ENCODE results near the gene TAF12.
"Not testable (repeated sequence)": the region's sequence is repeated elsewhere in the genome, so short reads cannot be mapped to it uniquely, and the experiment has no call there.

TAF12 gene

DNA sequence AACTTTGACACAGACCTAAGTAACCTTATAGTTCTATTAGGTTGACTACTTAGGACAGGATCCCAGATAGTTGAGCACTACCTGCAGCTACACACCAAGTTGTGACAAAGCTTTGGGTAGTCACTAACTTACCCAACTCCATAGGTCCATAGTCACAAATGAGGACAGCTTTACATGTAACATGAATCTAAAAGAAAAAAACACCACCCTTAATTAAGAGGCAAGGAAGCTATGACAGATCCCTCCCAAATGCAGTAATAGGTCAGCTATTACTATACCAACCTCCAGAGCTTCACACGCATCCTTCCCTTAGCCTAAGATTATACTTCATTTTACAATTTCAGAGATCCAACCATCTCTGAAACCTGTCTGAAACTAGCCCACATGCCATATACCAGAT, 63.5 kb downstream of the TAF12 start:
- H3K36me3 ChIP-seq (ENCODE audit: control insufficient read depth, insufficient read depth, low read length, severe bottlenecking), result peaks cover 42% of the 10 kb centered on the region
- no peak for DNase-seq (ENCODE audit: low read depth)
- H3K9ac ChIP-seq (ENCODE audit: low read length), result peak overlapping the region; percentile 95
- H3K27me3 ChIP-seq (replicated peaks; ENCODE audit: control insufficient read depth, insufficient read depth, low read length), result no peaks in the 10 kb centered on the region
- no peaks in the 10 kb centered on the region for H3K9me3 ChIP-seq (ENCODE audit: control insufficient read depth, low read length)
- H3K4me1 ChIP-seq (ENCODE audit: control insufficient read depth, insufficient read depth, low read length), result peaks cover 23% of the 10 kb centered on the region
- peak overlapping the region; percentile 94 for H3K4me3 ChIP-seq (ENCODE audit: low read length)

DNA sequence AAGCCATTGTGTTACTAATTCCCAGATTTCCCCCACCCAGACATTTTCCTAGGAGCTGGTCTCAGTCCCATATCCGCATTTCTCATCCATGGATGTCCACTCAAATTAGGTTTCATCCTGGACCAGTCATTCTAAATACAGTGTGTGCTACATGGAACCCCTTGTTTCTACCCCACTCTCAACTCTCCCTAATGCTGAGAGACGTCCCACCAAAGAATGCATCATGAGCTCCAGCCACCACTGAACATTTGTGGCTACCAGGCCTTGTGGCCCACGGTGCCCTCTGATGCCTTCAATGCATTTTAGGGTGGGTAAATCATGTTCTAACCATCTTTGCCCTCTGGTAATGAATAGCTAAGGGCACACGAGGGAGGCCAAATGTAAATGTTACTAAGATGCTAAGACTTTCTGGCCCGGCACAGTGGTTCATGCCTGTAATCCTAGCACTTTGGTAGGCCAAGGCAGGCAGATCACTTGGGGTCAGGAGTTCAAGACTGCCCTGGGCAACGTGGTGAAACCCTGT, 64.1 kb downstream of the TAF12 start:
- Histone ChIP-seq H3K4me1 (ENCODE audit: control insufficient read depth, insufficient read depth, low read length) (peaks cover 23% of the 10 kb centered on the region), H3K4me3 (ENCODE audit: low read length) (no peak overlapping the region), H3K9me3 (ENCODE audit: control insufficient read depth, low read length) (no peaks in the 10 kb centered on the region), H3K36me3 (ENCODE audit: control insufficient read depth, insufficient read depth, low read length, severe bottlenecking) (peaks cover 47% of the 10 kb centered on the region), H3K27me3 (replicated peaks; ENCODE audit: control insufficient read depth, insufficient read depth, low read length) (no peaks in the 10 kb centered on the region), H3K9ac (ENCODE audit: low read length) (peak overlapping the region; percentile 5)
- no peak for DNase-seq (ENCODE audit: low read depth)

DNA sequence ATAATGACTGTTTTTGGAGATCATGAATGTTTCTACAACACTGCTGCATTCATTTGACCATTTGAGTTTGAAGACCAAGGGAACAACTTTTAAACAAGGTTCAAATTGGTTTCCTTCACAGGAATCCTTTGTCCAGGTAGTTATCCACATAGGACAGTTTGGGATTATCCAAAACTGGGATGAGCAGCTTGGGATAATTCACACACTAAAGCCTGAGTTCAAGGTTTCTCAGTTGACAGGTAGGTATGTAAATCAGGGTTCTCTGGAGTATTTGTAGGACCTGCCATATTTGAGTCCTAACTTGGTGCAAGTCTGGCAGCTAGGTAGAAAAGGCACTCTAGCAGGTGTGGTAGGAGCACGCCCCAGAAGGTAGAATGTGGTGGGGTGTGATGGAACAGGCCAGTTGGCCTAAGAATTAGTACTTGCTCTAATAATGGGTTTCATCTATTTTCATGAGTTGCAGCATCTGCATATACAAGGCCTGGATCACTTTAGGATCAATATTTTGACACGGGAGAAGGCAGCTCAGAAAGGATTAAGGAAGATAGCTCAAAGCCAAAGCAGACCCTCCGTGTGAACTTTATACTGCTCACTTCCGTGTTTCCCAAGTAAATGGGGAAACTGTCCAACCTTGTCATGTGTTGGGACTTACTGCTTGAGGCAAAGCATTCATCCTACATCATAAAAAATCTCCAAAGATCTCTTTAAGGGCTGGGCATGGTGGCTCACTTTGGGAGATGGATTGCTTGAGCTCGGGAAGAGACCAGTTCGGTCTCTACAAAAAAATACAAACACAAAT, 64.9 kb downstream of the TAF12 start:
- Histone ChIP-seq H3K27me3 (replicated peaks; ENCODE audit: control insufficient read depth, insufficient read depth, low read length) (no peaks in the 10 kb centered on the region), H3K9ac (ENCODE audit: low read length) (no peak overlapping the region), H3K4me1 (ENCODE audit: control insufficient read depth, insufficient read depth, low read length) (peaks cover 23% of the 10 kb centered on the region), H3K36me3 (ENCODE audit: control insufficient read depth, insufficient read depth, low read length, severe bottlenecking) (peaks cover 53% of the 10 kb centered on the region), H3K4me3 (ENCODE audit: low read length) (no peak overlapping the region), H3K9me3 (ENCODE audit: control insufficient read depth, low read length) (no peaks in the 10 kb centered on the region)
- DNase-seq (ENCODE audit: low read depth), result no peak

DNA sequence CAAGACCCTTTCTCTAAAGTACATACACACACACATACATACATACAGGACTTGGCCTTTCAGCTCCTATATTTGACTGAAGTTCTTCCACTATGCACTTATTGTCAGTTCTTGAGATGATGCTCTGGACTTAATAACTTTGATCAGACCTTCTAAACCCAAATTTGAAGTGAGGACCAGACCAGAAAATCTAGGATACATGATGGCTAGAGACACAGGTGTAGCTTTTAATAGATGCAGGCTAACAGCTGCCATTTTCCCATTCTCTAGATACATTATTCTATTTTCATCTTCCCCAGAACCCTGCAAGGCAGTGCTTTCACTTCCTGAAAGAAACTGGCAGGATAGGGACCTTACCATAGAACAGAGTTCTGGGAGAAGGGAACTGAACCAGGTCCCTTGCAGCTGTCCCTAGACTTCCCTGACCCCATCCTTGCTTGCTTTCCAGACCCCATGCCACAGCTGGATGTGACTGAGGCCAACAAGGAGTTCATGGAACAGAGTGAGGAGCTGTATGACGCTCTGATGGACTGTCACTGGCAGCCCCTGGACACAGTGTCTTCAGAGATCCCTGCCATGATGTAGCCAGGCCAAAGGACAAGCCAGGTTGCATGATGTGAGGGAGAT, 65.7 kb downstream of the TAF12 start:
- Histone ChIP-seq H3K9ac (ENCODE audit: low read length) (no peak overlapping the region), H3K36me3 (ENCODE audit: control insufficient read depth, insufficient read depth, low read length, severe bottlenecking) (peaks cover 53% of the 10 kb centered on the region), H3K9me3 (ENCODE audit: control insufficient read depth, low read length) (no peaks in the 10 kb centered on the region), H3K27me3 (replicated peaks; ENCODE audit: control insufficient read depth, insufficient read depth, low read length) (no peaks in the 10 kb centered on the region), H3K4me3 (ENCODE audit: low read length) (no peak overlapping the region), H3K4me1 (ENCODE audit: control insufficient read depth, insufficient read depth, low read length) (peaks cover 22% of the 10 kb centered on the region)
- DNase-seq (ENCODE audit: low read depth), result no peak

DNA sequence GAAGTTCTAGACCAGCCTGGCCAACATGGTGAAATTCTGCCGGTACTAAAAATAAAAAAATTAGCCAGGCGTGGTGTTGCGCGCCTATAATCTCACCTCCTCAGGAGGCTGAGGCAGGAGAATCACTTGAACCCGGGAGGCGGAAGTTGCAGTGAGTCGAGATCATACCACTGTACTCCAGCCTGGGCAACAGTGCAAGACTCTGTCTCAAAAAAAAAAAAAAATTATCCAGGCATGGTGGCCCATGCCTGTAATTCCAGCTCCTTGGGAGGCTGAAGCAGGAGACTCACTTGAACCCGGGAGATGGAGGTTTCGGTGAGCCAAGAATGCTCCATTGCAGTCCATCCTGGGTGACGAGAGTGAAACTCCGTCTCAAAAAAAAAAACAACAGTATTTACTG, 69.3 kb downstream of the TAF12 start:
- Histone ChIP-seq H3K9me3 (ENCODE audit: control insufficient read depth, low read length) (no peaks in the 10 kb centered on the region), H3K4me1 (ENCODE audit: control insufficient read depth, insufficient read depth, low read length) (peaks cover 4% of the 10 kb centered on the region), H3K36me3 (ENCODE audit: control insufficient read depth, insufficient read depth, low read length, severe bottlenecking) (peaks cover 62% of the 10 kb centered on the region), H3K4me3 (ENCODE audit: low read length) (no peak overlapping the region), H3K9ac (ENCODE audit: low read length) (no peak overlapping the region), H3K27me3 (replicated peaks; ENCODE audit: control insufficient read depth, insufficient read depth, low read length) (no peaks in the 10 kb centered on the region)
- DNase-seq (ENCODE audit: low read depth), result no peak

DNA sequence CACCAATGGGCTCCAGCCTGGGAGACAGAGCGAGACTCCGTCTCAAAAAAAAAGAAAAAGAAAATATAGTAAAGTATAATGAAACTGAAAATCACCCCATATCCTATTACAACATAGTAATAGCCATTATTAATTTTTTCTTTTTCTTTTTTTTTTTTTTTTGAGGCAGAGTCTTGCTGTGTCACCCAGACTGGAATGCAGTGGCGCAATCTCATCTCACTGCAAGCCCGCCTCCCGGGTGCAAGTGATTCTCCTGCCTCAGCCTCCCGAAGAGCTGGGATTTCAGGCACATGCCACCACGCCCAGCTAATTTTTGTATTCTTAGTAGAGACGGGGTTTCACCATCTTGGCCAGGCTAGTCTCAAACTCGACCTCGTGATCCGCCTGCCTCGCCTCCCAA, 70.0 kb downstream of the TAF12 start:
- H3K9ac ChIP-seq (ENCODE audit: low read length); H3K9me3 ChIP-seq (ENCODE audit: control insufficient read depth, low read length); H3K4me3 ChIP-seq (ENCODE audit: low read length); H3K4me1 ChIP-seq (ENCODE audit: control insufficient read depth, insufficient read depth, low read length); H3K27me3 ChIP-seq (replicated peaks; ENCODE audit: control insufficient read depth, insufficient read depth, low read length): not testable (repeated sequence)
- DNase-seq (ENCODE audit: low read depth), result peak; percentile 42
- H3K36me3 ChIP-seq (ENCODE audit: control insufficient read depth, insufficient read depth, low read length, severe bottlenecking), result peaks cover 62% of the 10 kb centered on the region

DNA sequence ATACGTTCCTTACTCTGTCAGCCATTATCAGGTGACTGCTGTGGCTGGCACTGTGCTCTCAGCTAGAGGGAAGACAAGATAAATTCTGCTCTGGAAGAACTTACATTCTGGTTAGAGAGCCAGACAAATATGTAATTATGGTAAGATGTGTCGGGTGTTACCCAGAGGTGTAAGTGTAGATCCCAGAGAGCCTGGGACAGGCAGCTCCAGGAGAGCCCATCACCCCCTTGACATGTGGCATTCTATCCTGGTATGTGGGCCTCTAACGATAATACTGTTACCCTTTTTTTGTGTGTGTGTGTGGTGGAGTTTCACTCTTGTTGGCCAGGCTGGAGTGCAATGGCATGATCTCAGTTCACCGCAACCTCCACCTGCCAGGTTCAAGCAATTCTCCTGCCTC, 71.0 kb downstream of the TAF12 start:
- no peak for DNase-seq (ENCODE audit: low read depth)
- H3K27me3 ChIP-seq (replicated peaks; ENCODE audit: control insufficient read depth, insufficient read depth, low read length), result no peaks in the 10 kb centered on the region
- H3K4me1 ChIP-seq (ENCODE audit: control insufficient read depth, insufficient read depth, low read length), result peaks cover 4% of the 10 kb centered on the region
- H3K36me3 ChIP-seq (ENCODE audit: control insufficient read depth, insufficient read depth, low read length, severe bottlenecking), result peaks cover 62% of the 10 kb centered on the region
- no peaks in the 10 kb centered on the region for H3K9me3 ChIP-seq (ENCODE audit: control insufficient read depth, low read length)
- H3K9ac ChIP-seq (ENCODE audit: low read length), result no peak overlapping the region
- no peak overlapping the region for H3K4me3 ChIP-seq (ENCODE audit: low read length)

DNA sequence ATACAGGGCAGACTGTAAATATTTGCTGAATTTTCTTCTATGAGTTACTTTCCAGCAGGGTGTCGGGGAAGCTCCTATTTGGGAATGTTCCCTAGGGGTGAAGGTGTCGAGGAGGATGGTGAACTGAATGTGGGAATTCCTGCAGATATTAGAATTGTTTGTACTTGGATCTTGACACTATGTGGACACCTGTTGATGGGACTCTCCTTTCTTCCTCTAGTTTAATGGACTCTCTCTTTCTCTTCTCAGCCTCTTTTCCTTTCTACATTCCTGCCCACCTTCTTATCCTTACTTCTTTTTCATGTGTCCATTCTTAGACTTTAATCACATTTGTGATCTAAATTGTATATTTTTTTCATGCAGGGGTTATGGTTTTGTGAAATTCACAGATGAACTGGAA, 75.9 kb downstream of the TAF12 start:
- Histone ChIP-seq H3K4me3 (ENCODE audit: low read length) (no peak overlapping the region), H3K27me3 (replicated peaks; ENCODE audit: control insufficient read depth, insufficient read depth, low read length) (no peaks in the 10 kb centered on the region), H3K36me3 (ENCODE audit: control insufficient read depth, insufficient read depth, low read length, severe bottlenecking) (peaks cover 70% of the 10 kb centered on the region), H3K4me1 (ENCODE audit: control insufficient read depth, insufficient read depth, low read length) (no peaks in the 10 kb centered on the region), H3K9ac (ENCODE audit: low read length) (no peak overlapping the region), H3K9me3 (ENCODE audit: control insufficient read depth, low read length) (no peaks in the 10 kb centered on the region)
- no peak for DNase-seq (ENCODE audit: low read depth)

DNA sequence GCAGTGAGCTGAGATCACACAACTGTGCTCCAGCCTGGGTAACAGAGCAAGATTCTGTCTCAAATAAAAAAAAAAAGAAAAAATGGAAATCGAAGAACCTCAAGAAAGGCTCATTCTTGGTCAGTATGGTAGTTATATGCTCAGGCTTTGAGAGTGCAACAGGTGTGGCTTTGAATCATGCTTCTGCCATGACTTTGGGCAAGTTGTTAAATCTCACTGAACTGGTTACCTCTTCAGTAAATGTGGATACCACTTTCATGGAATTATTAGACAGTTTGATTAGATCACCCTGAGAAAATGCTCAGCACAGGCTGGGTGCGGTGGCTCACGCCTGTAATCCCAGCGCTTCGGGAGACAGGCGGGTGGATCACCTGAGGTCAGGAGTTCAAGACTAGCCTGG, 77.1 kb downstream of the TAF12 start:
- no peaks in the 10 kb centered on the region for H3K4me1 ChIP-seq (ENCODE audit: control insufficient read depth, insufficient read depth, low read length)
- DNase-seq (ENCODE audit: low read depth), result no peak
- no peak overlapping the region for H3K9ac ChIP-seq (ENCODE audit: low read length)
- no peak overlapping the region for H3K4me3 ChIP-seq (ENCODE audit: low read length)
- no peaks in the 10 kb centered on the region for H3K9me3 ChIP-seq (ENCODE audit: control insufficient read depth, low read length)
- no peaks in the 10 kb centered on the region for H3K27me3 ChIP-seq (replicated peaks; ENCODE audit: control insufficient read depth, insufficient read depth, low read length)
- H3K36me3 ChIP-seq (ENCODE audit: control insufficient read depth, insufficient read depth, low read length, severe bottlenecking), result peaks cover 70% of the 10 kb centered on the region

DNA sequence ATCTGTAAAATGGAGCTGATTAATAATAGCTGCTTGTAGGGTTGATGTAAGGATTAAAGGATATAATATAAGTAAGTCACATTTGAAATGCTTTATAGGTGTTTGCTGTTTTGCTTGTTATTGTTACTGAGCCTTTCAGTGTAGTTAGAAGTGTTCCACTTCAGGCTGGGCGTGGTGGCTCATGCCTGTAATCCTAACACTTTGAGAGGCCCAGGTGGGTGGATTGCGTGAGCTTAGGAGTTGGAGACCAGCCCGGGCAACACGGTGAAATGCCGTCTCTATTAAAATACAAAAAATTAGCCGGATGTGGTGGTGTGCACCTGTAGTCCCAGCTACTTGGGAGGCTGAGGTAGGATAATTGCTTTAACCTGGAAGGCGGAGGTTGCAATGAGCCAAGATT, 77.8 kb downstream of the TAF12 start:
- no peak overlapping the region for H3K9ac ChIP-seq (ENCODE audit: low read length)
- peaks cover 72% of the 10 kb centered on the region for H3K36me3 ChIP-seq (ENCODE audit: control insufficient read depth, insufficient read depth, low read length, severe bottlenecking)
- H3K27me3 ChIP-seq (replicated peaks; ENCODE audit: control insufficient read depth, insufficient read depth, low read length), result no peaks in the 10 kb centered on the region
- no peak for DNase-seq (ENCODE audit: low read depth)
- H3K4me3 ChIP-seq (ENCODE audit: low read length), result no peak overlapping the region
- no peaks in the 10 kb centered on the region for H3K4me1 ChIP-seq (ENCODE audit: control insufficient read depth, insufficient read depth, low read length)
- H3K9me3 ChIP-seq (ENCODE audit: control insufficient read depth, low read length), result no peaks in the 10 kb centered on the region

DNA sequence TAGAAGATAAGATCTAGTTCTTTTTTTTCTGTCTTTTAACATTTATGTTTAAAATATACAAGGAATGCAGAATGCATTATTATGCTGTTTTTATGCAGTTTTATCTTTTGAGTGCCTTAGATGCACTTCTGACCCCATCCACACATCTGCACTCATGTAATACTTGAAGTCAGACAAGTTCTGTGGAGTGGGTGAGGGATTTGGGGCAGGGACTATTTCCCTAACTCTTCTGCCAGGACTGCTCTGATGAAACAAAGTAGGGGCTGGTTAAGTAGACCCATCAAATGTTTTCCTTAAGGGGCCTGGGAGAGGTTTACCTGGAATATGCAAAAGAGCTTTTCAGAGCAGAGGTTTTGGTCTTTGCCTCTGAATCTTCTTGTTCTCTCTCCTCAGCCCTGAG, 78.6 kb downstream of the TAF12 start:
- Histone ChIP-seq H3K9me3 (ENCODE audit: control insufficient read depth, low read length) (no peaks in the 10 kb centered on the region), H3K36me3 (ENCODE audit: control insufficient read depth, insufficient read depth, low read length, severe bottlenecking) (peaks cover 78% of the 10 kb centered on the region), H3K4me1 (ENCODE audit: control insufficient read depth, insufficient read depth, low read length) (no peaks in the 10 kb centered on the region), H3K9ac (ENCODE audit: low read length) (no peak overlapping the region), H3K4me3 (ENCODE audit: low read length) (no peak overlapping the region), H3K27me3 (replicated peaks; ENCODE audit: control insufficient read depth, insufficient read depth, low read length) (no peaks in the 10 kb centered on the region)
- DNase-seq (ENCODE audit: low read depth), result no peak

Data from adipocyte (in vitro differentiated cells).